ENCODE measurements around the gene ITGAL.
A peak's percentile ranks its signal among the peaks of the same experiment; 100 is the strongest.

ITGAL gene

GRCh38 chr16:30437511-30438046, 35.0 kb upstream of the ITGAL start:
- no peak for TF ChIP-seq CTCF (IDR thresholded peaks at IDR 0.05; ENCODE audit: borderline replicate concordance, insufficient read depth, low read depth, low read length)
- H3K4me3 ChIP-seq (ENCODE audit: low read depth, low read length): no peak overlapping the region

- no peak overlapping the region for H3K4me3 ChIP-seq (ENCODE audit: low read depth, low read length)
- TF ChIP-seq CTCF (IDR thresholded peaks at IDR 0.05; ENCODE audit: borderline replicate concordance, insufficient read depth, low read depth, low read length): no peak
These were observed 33.7 kb upstream of the ITGAL start for GRCh38 chr16:30438835-30439234.

- TF ChIP-seq CTCF (IDR thresholded peaks at IDR 0.05; ENCODE audit: borderline replicate concordance, insufficient read depth, low read depth, low read length): no peak
- H3K4me3 ChIP-seq (ENCODE audit: low read depth, low read length): no peak overlapping the region
These were observed 32.7 kb upstream of the ITGAL start for GRCh38 chr16:30439720-30440348.

- no peak overlapping the region for H3K4me3 ChIP-seq (ENCODE audit: low read depth, low read length)
- no peak for TF ChIP-seq CTCF (IDR thresholded peaks at IDR 0.05; ENCODE audit: borderline replicate concordance, insufficient read depth, low read depth, low read length)
These were observed 28.9 kb upstream of the ITGAL start for GRCh38 chr16:30443631-30444030.

GRCh38 chr16:30444231-30445148, 28.1 kb upstream of the ITGAL start:
- peak overlapping the region; percentile 89 for H3K4me3 ChIP-seq (ENCODE audit: low read depth, low read length)
- no peak for TF ChIP-seq CTCF (IDR thresholded peaks at IDR 0.05; ENCODE audit: borderline replicate concordance, insufficient read depth, low read depth, low read length)

- peak overlapping the region; percentile 89 for H3K4me3 ChIP-seq (ENCODE audit: low read depth, low read length)
- TF ChIP-seq CTCF (IDR thresholded peaks at IDR 0.05; ENCODE audit: borderline replicate concordance, insufficient read depth, low read depth, low read length): no peak
These were observed 27.5 kb upstream of the ITGAL start for GRCh38 chr16:30445149-30445407.
